Omental fat pad (tissue), 4 donors: ENCODE results near the gene NDST4. TPM values are rescaled to one million over a fixed set of nuclear protein-coding genes. Genes with fewer than 3 reads are reported as not detected.

ENCODE experiments used
- ATAC-seq: fragments of 150-250 bp; one replicate; pipeline ENCODE4 v1.9.1; 2016; ENCODE audit warnings: mild to moderate bottlenecking, moderate library complexity; ENCODE audit not compliant: low FRiP score
- DNase-seq: peaks from one replicate; pipeline ENCODE4 v3.0.0-alpha.2; 2019; ENCODE audit warnings: low spot score
- CTCF ChIP-seq, 3 donors: fragments of 450-650 bp; IDR thresholded peaks; one replicate each; pipeline ENCODE4 v1.5.1; 2016 to 2017; ENCODE audit warnings: antibody characterized with exemption in 3 of 3, mild to moderate bottlenecking in 3 of 3, moderate library complexity in 2 of 3
- total RNA-seq, 4 donors: library from RNA; depleted of rRNA; stranded (reverse); fragments of >200 nt; gene quantifications; one replicate each; pipeline ENCODE4 v1.1.0, GENCODE V29; 2016

Gene NDST4
- total RNA-seq, 4 donors from 2014 or later: not detected

DNA sequence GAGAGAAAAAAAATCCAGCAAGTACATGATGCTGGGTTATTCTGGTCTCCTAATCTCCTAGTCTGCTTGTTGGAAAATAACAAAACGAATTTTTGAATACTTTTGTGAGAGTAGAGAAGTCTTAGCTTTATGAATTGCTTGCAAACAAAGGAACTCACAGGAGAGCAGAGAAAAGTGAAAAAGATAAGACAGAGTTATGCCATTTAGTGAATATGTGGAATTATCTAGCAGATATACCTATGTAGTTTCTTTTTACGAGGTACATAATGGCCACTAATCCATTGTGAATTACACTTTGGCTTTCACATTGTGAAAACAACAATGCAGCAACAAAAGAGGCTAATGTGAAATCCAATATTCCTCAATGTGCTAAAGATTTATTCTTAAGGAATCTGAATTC, 226.7 kb downstream of the NDST4 start:
- DNase-seq (no peak), ATAC-seq (no peak)
- no peak for TF ChIP-seq CTCF (IDR thresholded peaks at IDR 0.05)

- ATAC-seq: no peak
- no peak for TF ChIP-seq CTCF (IDR thresholded peaks at IDR 0.05)
- DNase-seq: no peak
These were observed 229.8 kb downstream of the NDST4 start for GRCh38 chr4:114883641-114884040.

DNA sequence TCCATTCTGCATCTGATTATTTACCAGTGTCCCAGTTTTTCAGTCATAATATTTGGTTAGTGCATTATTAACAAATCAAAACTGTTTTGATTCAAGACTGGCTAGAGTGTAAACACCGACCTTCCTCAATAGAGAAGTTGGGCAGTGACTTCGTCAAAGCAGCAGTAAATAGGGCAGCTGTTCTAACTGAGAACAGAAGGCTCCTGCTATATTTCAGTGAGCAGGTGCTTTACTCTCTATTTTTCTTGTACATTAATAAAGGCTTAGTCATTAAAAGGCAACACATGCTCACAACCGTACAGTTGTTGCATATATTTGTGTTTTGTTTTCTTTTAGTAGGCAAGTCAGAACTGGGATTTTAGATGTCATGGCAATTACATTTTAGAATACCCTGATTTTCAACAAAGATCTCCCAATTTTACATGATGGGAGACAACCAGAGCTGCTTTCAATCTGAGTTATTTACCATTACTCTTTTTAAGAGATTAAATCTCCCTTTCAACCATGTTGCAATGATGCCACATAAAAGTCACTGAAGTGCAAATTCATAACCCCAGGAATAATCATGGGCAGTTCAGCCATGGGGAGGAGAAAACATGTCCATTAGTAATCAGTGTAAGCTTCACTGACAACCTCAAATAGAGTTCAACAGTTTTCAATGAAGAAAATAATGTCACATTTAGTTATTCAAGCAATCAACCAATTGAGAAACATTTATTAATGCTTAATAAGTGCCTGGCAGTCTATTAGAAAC, 233.3 kb downstream of the NDST4 start:
- ATAC-seq (no peak), DNase-seq (no peak)
- TF ChIP-seq CTCF (IDR thresholded peaks at IDR 0.05): no peak

DNA sequence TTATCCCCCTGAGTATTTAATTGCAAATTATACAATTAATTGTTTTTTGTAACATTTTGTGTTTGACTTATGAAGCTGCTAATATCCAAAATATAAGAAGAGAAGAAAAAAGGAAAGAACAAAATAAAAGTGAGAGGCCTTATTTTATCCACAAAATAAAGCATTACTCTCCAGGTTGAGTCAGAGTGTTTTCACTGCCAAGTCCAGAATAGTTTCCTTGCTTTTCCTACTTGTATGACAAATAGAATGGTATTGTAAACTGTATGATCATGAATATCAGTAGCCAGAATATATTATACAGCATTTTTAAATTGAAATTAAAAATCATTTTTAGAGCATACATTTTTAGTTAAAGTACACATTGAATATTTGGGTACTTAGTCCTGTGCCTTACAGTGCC, 237.8 kb downstream of the NDST4 start:
- DNase-seq (no peak), ATAC-seq (no peak)
- no peak for TF ChIP-seq CTCF (IDR thresholded peaks at IDR 0.05)

DNA sequence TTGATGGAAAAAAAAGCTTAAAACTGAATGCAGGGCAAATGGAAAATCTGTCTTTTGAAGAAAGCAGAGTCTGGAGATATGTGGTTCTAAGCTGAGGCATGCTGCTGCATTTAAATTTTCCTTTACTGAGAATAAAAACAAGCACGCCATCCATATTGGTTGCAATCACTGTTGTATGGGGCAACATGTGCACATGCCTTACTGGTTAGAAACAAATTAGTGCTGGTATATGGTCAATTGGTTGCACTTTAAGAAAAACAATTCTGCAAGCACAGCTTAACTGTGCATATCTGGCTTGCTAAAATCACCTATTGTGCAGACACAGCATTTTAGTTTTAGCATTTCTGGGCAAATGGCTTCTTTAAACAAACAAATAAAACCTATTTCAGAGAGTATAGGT, 239.1 kb downstream of the NDST4 start:
- DNase-seq: no peak
- no peak for ATAC-seq
- TF ChIP-seq CTCF (IDR thresholded peaks at IDR 0.05): no peak

GRCh38 chr4:114870987-114871386, 242.4 kb downstream of the NDST4 start:
- DNase-seq (no peak), ATAC-seq (no peak)
- TF ChIP-seq CTCF (IDR thresholded peaks at IDR 0.05): no peak
